Fibroblast of skin of right biceps (primary cell): ENCODE measurements around the gene RPL27.
"Not testable (repeated sequence)": the region's sequence is repeated elsewhere in the genome, so short reads cannot be mapped to it uniquely, and the experiment has no call there.

Experiments
- DNase-seq: peaks from one replicate; pipeline ENCODE4 v3.0.0-alpha.2; 2013

Gene RPL27

GRCh38 chr17:42997390-42997983, 732 bp upstream of the RPL27 start:
- DNase-seq, result no peak

DNA sequence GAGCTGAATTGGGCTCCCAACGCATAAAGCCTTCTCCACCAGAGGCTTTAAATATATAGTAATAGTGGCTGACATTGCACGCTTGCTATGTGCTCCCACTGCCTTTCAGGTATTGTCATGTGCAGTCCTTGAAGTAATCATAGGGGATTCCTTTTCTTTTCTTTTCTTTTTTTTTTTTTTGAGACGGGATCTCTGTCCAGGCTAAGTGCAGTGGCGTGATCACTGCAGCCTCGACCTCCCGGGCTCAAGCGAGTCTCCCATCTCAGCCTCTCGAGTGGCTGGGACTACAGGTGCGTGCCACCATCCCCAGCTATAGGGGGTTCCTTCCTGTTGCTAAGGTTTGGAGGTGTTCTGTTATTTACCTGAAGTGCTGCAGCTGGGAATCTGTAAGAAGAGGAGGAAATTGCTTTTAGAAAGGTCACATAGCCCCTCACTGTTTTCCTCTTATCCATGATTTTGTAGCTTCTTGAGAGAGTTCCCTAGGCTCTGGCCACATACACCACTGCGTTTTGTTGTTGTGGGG, 845 bp downstream of the RPL27 start:
- no peak for DNase-seq

DNA sequence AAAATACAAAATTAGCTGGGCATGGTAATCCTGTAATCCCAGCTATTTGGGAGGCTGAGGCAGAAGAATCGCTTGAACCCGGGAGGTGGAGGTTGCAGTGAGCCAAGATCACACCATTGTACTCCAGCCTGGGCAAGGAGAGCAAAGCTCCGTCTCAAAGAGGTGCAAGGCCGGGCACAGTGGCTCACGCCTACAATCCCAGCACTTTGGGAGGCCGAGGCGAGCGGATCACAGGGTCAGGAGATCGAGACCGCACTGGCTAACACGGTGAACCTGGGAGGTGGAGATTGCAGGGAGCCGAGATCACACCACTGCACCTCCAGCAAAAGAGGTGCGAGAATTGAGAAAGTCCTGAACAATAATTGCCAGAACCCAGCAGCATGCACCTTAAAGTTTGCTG, 2.7 kb downstream of the RPL27 start:
- DNase-seq, result not testable (repeated sequence)

DNA sequence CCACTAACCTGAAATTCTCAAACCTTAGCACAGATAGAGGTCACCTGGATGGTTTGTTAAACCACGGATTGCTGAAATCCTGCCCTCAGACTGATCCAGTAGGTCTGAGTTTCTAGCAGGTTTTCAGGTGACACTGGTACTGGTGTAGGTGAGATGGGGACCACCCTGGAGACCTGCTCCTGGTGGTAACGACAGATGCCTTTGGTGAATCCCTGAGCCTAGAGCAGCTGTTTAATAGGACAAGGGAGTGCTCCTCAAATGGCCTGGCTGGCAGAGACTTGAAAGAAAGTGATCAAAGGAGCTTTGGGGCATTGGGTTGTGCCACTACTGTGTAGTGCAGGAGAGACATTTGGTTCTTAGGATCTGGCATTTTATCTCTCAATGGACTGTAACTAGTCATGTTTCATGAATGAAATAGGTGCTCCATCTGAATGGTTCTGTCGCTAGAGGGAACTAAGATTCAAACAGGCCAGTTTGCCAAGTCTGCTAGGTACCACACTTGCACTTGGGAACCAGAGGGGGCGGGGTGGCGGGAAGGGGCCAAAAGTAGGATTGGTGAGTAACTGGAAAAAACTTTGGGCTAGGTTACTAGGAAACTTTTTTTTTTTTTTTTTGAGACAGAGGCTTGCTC, 5.4 kb downstream of the RPL27 start:
- DNase-seq, result peak; percentile 72

DNA sequence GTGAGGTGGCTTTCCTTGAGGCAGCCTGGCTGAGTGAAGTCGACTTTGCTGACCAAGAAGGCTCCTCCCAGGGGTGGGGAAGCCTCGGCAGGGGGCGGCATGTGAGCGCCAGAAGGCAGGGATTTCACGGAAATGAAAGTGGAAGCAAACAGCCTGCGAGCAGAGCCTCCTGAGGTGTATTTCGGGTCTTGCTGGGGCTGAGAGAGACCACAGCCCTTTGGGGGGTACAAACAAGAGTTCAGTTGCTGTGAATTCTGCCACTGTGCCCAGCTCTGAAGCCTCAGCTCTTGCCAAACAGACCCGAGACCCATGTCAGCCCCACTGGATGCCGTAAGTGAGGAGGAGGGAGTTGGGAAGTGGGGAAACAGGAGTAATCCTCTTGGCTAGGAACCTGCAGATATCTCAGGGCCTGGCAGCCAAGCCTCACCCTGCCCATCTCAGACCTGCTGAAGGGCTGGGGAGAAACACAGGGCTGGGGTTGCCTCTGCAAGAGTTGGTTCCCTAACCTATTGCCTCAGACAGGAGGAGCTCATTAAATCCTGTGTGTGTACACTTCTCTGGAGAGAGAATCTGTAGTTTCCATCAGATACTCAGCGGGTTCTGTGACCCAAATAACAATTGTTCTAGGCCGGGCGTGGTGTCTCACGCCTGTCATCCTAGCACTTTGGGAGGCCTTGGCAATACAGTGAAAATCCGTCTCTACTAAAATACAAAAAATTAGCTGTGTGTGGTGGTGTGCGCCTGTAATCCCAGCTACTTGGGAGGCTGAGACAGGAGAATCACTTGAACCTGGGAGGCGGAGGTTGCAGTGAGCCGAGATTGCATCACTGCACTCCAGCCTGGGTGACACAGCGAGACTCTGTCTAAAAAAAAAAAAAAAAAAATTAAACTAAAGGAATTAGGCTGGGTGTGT, 8.7 kb downstream of the RPL27 start, which contains the start of gene IFI35:
TSS of gene IFI35 (plus strand) at position 146 of the 913 bp plus-strand sequence. CDS start at position 310, 164 bp downstream.
- peak; percentile 79 for DNase-seq

DNA sequence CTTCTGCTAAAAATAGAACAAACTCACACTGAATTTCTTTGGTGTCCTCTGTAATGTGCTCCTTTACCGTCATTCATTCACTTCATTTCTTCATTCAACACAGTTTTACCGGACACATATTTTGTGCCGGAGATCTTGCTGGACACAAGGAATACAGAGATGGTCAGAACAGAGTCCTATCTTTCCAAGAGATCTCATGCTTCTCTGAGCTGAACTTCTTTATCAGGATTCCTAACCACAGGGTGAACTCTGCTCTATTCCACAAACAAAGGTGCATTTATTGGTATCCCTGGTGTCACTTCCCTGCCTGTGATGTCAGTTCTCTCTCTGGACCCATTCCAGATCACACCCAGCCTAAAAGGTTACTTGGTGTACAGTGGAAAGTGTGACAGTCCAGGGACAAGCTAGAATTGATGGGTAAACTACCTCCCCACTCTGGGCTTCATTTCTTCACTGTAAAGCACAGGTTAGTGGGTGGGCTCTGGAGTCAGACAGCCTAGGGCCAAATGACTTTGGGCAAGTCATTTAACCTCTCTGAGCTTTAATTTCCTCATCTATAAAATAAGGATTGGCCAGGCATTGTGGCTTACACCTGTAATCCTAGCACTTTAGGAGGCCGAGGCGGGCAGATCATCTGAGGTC, 12.6 kb downstream of the RPL27 start:
- no peak for DNase-seq

DNA sequence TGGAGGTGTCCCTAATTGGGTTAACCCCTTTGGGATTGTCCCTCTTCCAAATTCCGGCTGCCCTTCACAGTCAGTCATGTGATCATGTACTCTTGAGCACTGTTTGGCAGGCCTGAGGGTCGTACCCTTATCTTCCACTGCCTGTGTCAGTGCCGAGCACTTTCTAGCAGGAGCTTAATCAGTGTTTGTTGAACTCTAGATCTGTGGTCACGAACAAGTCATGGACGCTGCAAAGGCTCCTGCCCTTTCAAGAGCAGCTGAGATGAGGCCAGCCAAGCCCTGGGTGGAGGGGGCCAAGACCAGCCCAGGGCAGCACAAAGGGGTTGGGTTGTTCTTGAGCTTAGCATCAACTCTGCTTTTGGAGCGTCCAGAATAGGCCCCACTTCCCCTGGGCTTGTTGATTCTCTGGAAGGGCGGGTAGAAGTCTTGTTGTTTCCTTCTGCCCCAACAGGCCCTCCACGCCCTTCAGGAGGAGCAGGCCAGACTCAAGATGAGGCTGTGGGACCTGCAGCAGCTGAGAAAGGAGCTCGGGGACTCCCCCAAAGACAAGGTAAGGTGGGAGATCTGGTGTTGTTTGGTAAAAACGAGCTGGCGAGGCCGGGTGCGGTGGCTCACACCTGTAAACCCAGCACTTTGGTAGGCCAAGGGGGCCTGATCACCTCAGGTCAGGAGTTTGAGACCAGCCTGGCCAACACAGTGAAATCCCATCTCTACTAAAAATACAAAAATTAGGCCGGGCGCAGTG, 13.7 kb downstream of the RPL27 start:
- no peak for DNase-seq

DNA sequence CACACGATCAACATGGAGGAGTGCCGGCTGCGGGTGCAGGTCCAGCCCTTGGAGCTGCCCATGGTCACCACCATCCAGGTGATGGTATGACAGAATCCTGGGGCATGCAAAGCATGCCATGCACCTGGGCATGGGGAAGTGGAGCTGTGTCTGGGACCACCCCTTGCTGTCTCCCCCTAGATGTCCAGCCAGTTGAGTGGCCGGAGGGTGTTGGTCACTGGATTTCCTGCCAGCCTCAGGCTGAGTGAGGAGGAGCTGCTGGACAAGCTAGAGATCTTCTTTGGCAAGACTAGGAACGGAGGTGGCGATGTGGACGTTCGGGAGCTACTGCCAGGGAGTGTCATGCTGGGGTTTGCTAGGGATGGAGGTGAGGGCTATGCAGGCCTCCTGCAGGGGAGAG, 15.1 kb downstream of the RPL27 start:
- no peak for DNase-seq

GRCh38 chr17:43014020-43014648, 15.9 kb downstream of the RPL27 start:
- no peak for DNase-seq

DNA sequence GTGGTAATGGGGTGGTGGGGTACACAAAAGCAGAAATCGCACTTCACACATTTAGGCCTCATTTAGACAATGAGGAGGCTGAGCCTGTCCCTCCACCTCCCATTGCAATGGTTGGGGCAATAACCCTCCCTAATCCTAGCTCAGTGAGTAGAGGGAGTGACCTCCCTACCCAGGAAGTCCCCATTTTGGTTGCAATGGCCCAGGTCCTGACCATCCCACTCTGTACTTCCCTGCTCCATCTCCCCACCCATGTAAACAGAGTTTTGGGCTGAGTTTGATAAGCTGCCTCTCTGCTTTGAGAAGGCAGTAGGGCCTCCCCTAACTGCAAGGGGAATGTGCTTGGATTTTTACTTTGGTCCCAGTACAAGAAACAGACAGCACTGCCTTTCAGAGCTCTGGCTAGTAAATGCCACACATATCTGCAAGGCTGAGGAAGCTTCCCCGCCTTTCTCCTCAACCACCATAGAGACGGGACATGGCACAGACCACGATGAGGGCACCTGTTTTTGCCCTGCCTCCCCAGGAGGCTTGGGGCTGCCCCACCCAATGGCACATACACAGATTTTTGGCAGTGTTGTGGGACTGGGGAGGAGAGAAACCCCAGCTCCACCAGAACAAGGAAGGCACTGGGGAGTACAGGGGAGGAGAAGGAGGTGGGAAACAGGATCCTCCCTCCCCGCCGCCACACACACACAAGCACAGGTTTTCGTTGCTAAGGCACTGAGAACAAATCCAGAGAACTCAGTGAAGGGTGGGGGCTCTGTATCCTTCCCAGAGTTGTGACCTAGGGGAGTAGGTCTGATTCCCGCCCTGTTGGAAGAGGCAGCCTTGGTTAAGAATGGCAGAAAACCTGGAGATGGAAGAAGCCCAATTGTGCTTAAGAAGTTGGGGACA, 16.7 kb downstream of the RPL27 start:
- DNase-seq, result no peak

DNA sequence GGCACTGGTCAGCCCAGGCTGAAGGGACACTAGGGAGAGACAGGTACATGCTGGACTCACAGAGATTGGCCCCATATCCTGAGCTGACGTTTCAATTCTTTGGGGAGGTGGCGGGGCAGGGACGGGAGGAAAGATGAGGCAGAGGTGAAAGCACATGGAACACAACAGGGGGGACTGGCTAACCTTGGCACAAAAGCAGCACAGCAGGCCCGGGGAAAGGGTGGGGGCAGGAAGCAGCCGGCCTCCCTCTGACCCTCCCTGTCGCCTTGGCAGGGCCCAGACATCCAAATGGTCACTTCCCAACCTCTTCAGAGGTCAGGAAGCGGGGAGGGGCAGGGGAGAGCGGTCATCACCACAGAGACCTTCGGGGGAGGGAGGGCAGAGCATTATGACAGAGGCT, 17.4 kb downstream of the RPL27 start:
- no peak for DNase-seq

DNA sequence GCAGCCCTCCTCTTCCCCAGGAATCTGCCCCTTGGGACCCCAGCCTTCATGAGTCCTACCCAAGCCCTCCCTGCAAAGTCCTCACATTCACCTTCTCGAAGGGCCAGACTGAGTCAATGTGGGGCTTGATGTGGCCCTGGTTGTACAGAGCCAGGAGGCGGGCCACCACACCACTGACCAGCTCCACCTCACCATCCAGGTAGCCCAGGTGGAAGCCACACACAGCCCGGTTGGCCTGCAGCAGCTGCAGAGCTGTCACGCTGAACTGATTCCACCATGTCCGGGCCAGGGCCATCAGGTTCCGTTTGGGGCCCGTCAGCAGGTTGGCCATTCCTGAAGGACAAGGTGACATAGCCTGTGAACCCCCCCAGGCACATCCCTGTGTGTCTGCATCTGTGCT, 18.0 kb downstream of the RPL27 start:
- no peak for DNase-seq

- peak; percentile 12 for DNase-seq
Measured at GRCh38 chr17:43018008-43018853, 20.0 kb downstream of the RPL27 start.

DNA sequence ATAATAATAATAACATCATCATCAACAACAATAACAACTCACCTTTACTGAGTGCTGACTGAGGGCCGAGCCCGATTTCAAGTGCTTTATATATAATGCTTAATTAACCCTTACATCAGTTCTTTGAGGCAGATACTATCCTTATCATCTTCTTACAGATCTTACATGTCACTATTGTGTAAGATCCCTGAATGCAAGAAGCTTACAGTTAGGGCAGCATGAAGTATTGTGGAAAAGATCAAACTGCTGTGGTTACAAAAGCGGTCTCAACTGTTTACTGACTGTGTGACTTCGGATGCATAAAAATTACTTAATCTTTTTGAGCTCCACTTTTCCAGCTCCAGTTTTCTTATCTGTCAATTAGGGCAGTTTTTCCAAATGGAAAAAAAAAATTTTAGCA, 20.7 kb downstream of the RPL27 start:
- no peak for DNase-seq

DNA sequence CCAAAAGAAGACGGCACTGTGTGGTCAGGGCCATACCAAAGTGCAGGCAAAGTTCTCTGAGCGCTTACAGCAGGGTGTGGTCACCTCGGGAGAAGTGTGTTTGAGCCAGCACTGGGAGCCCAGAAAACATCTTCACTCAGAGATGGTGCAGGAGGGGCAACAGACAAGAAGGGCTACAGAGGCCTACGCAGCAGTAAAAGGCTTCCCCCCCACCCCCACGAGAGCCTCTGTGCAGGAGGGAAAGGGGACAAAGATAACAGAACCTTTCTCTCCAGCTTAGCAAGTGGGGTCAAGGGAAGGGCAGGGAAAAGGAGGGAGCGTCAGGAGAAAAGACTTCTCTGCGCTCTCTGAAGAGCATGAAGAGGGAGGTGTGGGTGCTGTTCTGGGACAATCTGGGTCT, 21.2 kb downstream of the RPL27 start:
- peak; percentile 11 for DNase-seq

GRCh38 chr17:43020030-43020621, 21.9 kb downstream of the RPL27 start:
- peak; percentile 50 for DNase-seq

- peak; percentile 73 for DNase-seq
Measured at GRCh38 chr17:43020789-43021740, 22.8 kb downstream of the RPL27 start.
